Neuronal stem cell (in vitro differentiated cells): ENCODE results near the gene ENTPD2.

Experiments
- DNase-seq: peaks from one replicate; pipeline ENCODE4 v3.0.0-alpha.2; 2013; ENCODE audit warnings: low spot score
- H2AFZ ChIP-seq: one replicate; pipeline ENCODE4 v1.6.1; 2013; ENCODE audit warnings: mild to moderate bottlenecking, low read length, inconsistent platforms
- H2AK5ac ChIP-seq: 2 replicates; pipeline ENCODE4 v1.6.1; 2013; ENCODE audit warnings: low read depth, mild to moderate bottlenecking, inconsistent platforms, low read length, moderate library complexity, mixed read lengths
- H2BK120ac ChIP-seq: 2 replicates; pipeline ENCODE4 v1.6.1; 2013; ENCODE audit warnings: low read depth, mild to moderate bottlenecking, inconsistent platforms, low read length, moderate library complexity, mixed read lengths
- H2BK12ac ChIP-seq: one replicate; pipeline ENCODE4 v1.6.1; 2013; ENCODE audit warnings: low read length, inconsistent platforms
- H2BK15ac ChIP-seq: 2 replicates; pipeline ENCODE4 v1.6.1; 2013; ENCODE audit warnings: mild to moderate bottlenecking, low read length, inconsistent platforms, mixed read lengths
- H2BK5ac ChIP-seq: one replicate; pipeline ENCODE4 v1.6.1; 2013; ENCODE audit warnings: inconsistent platforms, mild to moderate bottlenecking, low read length, moderate library complexity
- H3K14ac ChIP-seq: one replicate; pipeline ENCODE4 v1.6.1; 2013; ENCODE audit warnings: low read length, inconsistent platforms
- H3K18ac ChIP-seq: 2 replicates; pipeline ENCODE4 v1.6.1; 2013; ENCODE audit warnings: low read length, inconsistent platforms
- H3K23ac ChIP-seq: 2 replicates; pipeline ENCODE4 v1.6.1; 2013; ENCODE audit warnings: low read depth, mild to moderate bottlenecking, mixed read lengths, low read length, inconsistent platforms; ENCODE audit not compliant: poor library complexity
- H3K27ac ChIP-seq: replicated peaks from 3 replicates; pipeline ENCODE4 v1.5.1; 2013; ENCODE audit warnings: low read length, inconsistent platforms
- H3K27me3 ChIP-seq, 3 experiments: 2 replicates each; pipeline ENCODE4 v1.6.1; 2013; ENCODE audit warnings: low read length in 3 of 3, mild to moderate bottlenecking in 2 of 3, inconsistent platforms in 1 of 3, low read depth in 1 of 3, mixed read lengths in 1 of 3, moderate library complexity in 1 of 3; ENCODE audit not compliant: control insufficient read depth in 3 of 3, insufficient read depth in 3 of 3
- H3K36me3 ChIP-seq, 2 donors: replicated peaks in 1 of 2; 2 replicates each; pipeline ENCODE4 v1.6.1; 2013; ENCODE audit warnings: low read length in 2 of 2; ENCODE audit not compliant: control insufficient read depth in 2 of 2, insufficient read depth in 2 of 2
- H3K4ac ChIP-seq: 2 replicates; pipeline ENCODE4 v1.6.1; 2013; ENCODE audit warnings: inconsistent platforms, mild to moderate bottlenecking, low read length, moderate library complexity
- H3K4me1 ChIP-seq, 2 donors: 1 replicate in 1 of 2; 2 replicates in 1 of 2; pipeline ENCODE4 v1.6.1; 2013; ENCODE audit warnings: low read length in 2 of 2, low read depth in 1 of 2; ENCODE audit not compliant: control insufficient read depth in 2 of 2, insufficient read depth in 1 of 2
- H3K4me2 ChIP-seq: one replicate; pipeline ENCODE4 v1.6.1; 2013; ENCODE audit warnings: mild to moderate bottlenecking, low read length, inconsistent platforms; ENCODE audit not compliant: insufficient read depth, poor library complexity, severe bottlenecking
- H3K4me3 ChIP-seq, 2 donors: 2 replicates each; pipeline ENCODE4 v1.5.1; 2013; ENCODE audit warnings: low read length in 2 of 2, mild to moderate bottlenecking in 2 of 2, inconsistent platforms in 1 of 2, moderate library complexity in 1 of 2
- H3K79me1 ChIP-seq: one replicate; pipeline ENCODE4 v1.6.1; 2013; ENCODE audit warnings: low read depth, mild to moderate bottlenecking, inconsistent platforms, low read length, moderate library complexity
- H3K9ac ChIP-seq: one replicate; pipeline ENCODE4 v1.6.1; 2013; ENCODE audit warnings: mild to moderate bottlenecking, low read depth, low read length, inconsistent platforms; ENCODE audit not compliant: poor library complexity
- H3K9me3 ChIP-seq, 2 donors: replicated peaks in 1 of 2; 2 replicates each; pipeline versions ENCODE3 to v1.6.1; 2013; ENCODE audit warnings: low read length in 2 of 2, mild to moderate bottlenecking in 2 of 2, inconsistent platforms in 1 of 2, low read depth in 1 of 2, mixed read lengths in 1 of 2, moderate library complexity in 1 of 2; ENCODE audit not compliant: control insufficient read depth in 2 of 2, insufficient read depth in 1 of 2
- H4K8ac ChIP-seq: one replicate; pipeline ENCODE4 v1.6.1; 2013; ENCODE audit warnings: low read depth, mild to moderate bottlenecking, inconsistent platforms, low read length, moderate library complexity
- H4K91ac ChIP-seq: one replicate; pipeline ENCODE4 v1.6.1; 2013; ENCODE audit warnings: low read length, low read depth, mild to moderate bottlenecking, inconsistent platforms; ENCODE audit not compliant: poor library complexity
- WGBS, 2 donors: extraction: QIAGEN DNeasy Blood & Tissue Kit; methylation state at CpG; one replicate each; pipeline ENCODE4 v1.1.7; 2013; ENCODE audit warnings: missing lambda C conversion rate in 2 of 2, mixed read lengths in 1 of 2; ENCODE audit not compliant: insufficient read length in 2 of 2, insufficient replicate concordance in 1 of 2; ENCODE audit errors: extremely low coverage in 2 of 2; 5-methylcytosine and 5-hydroxymethylcytosine counted together

Gene ENTPD2

GRCh38 chr9:137032858-137033257, 21.0 kb downstream of the ENTPD2 start:
- Histone ChIP-seq H2BK5ac (no peak overlapping the region), H3K36me3 (peaks cover 0 to 7% of the 10 kb centered on the region in 2 donors), H3K79me1 (peaks cover 3% of the 10 kb centered on the region), H3K9ac (peak overlapping the region; percentile 51), H3K4me3 (no peak overlapping the region), H2BK120ac (no peak overlapping the region), H2BK12ac (no peak overlapping the region), H2AFZ (peak overlapping the region; percentile 7), H2BK15ac (no peak overlapping the region), H3K9me3 (no peaks in the 10 kb centered on the region), H3K4me2 (no peak overlapping the region), H4K8ac (no peak overlapping the region), H3K4ac (no peak overlapping the region), H4K91ac (no peak overlapping the region), H3K14ac (no peak overlapping the region), H3K18ac (peak overlapping the region; percentile 6), H2AK5ac (peak overlapping the region; percentile 86), H3K27ac (no peak overlapping the region), H3K23ac (no peak overlapping the region), H3K4me1 (peaks cover 9 to 16% of the 10 kb centered on the region in 2 donors), H3K27me3 (peaks cover 0 to 10% (median 0%) of the 10 kb centered on the region in 3 experiments)
- DNase-seq = no peak
- no CpG with 5 or more reads among the region's 10 CpGs for WGBS, 2 donors

GRCh38 chr9:137031904-137032640, 21.8 kb downstream of the ENTPD2 start, which contains the start of gene FUT7:
Gene FUT7, minus strand, starts transcription at chr9:137032088. Its CDS starts 97 bp downstream, at chr9:137031991.
- peaks cover 0 to 10% (median 0%) of the 10 kb centered on the region in 3 experiments for H3K27me3 ChIP-seq
- H3K9ac ChIP-seq = peak within 1 kb of the TSS; percentile 51
- H4K91ac ChIP-seq = no peak within 1 kb of the TSS
- H3K4ac ChIP-seq = no peak within 1 kb of the TSS
- no peak within 1 kb of the TSS for H4K8ac ChIP-seq
- H3K79me1 ChIP-seq = peaks cover 3% of the 10 kb centered on the region
- no CpG with 5 or more reads among the region's 16 CpGs for WGBS, 2 donors
- peak within 1 kb of the TSS; percentile 7 for H2AFZ ChIP-seq
- H3K14ac ChIP-seq = peak within 1 kb of the TSS; percentile 71
- no peak within 1 kb of the TSS for H3K4me3 ChIP-seq
- peak within 1 kb of the TSS; percentile 24 for H3K18ac ChIP-seq
- peaks cover 12 to 21% of the 10 kb centered on the region in 2 donors for H3K4me1 ChIP-seq
- H3K23ac ChIP-seq = peak within 1 kb of the TSS; percentile 65
- no peak within 1 kb of the TSS for H2BK120ac ChIP-seq
- H3K27ac ChIP-seq = no peak within 1 kb of the TSS
- no peak for DNase-seq
- peak within 1 kb of the TSS; percentile 86 for H2AK5ac ChIP-seq
- peak within 1 kb of the TSS; percentile 2 for H2BK5ac ChIP-seq
- H3K9me3 ChIP-seq = no peaks in the 10 kb centered on the region
- H3K4me2 ChIP-seq = no peak within 1 kb of the TSS
- peak within 1 kb of the TSS; percentile 52 for H2BK15ac ChIP-seq
- H2BK12ac ChIP-seq = no peak within 1 kb of the TSS
- peaks cover 0 to 1% of the 10 kb centered on the region in 2 donors for H3K36me3 ChIP-seq

- Histone ChIP-seq H3K4ac (no peak overlapping the region), H3K9ac (no peak overlapping the region), H2BK12ac (peak overlapping the region; percentile 93), H2AFZ (no peak overlapping the region), H3K79me1 (peaks cover 3% of the 10 kb centered on the region), H3K9me3 (no peaks in the 10 kb centered on the region), H3K4me3 (no peak overlapping the region), H3K36me3 (no peaks in the 10 kb centered on the region), H2BK120ac (no peak overlapping the region), H4K8ac (peak overlapping the region; percentile 17), H2AK5ac (peak overlapping the region; percentile 98), H3K23ac (peak overlapping the region; percentile 65), H3K27ac (no peak overlapping the region), H2BK5ac (no peak overlapping the region), H3K18ac (peak overlapping the region; percentile 17), H3K4me1 (peaks cover 15 to 30% of the 10 kb centered on the region in 2 donors), H3K14ac (peak overlapping the region; percentile 71), H3K4me2 (no peak overlapping the region), H3K27me3 (peaks cover 0 to 10% (median 0%) of the 10 kb centered on the region in 3 experiments), H2BK15ac (peak overlapping the region; percentile 52), H4K91ac (no peak overlapping the region)
- no peak for DNase-seq
- no CpG with 5 or more reads among the region's 65 CpGs for WGBS, 2 donors
Observed at GRCh38 chr9:137030538-137031527, 23.0 kb downstream of the ENTPD2 start.
